PC-3 (cell line): Measurements from ENCODE around the gene PHF2.

ENCODE experiments used
- EZH2 ChIP-seq: fragments of 300-600 bp; sonication (generic); IDR thresholded peaks from one replicate; pipeline ENCODE4 v1.6.1; 2017; ENCODE audit warnings: antibody characterized with exemption, mild to moderate bottlenecking, low read length; ENCODE audit not compliant: unreplicated experiment
- EZH2phosphoT487 ChIP-seq: fragments of 300-600 bp; sonication (generic); IDR thresholded peaks from 2 replicates; pipeline ENCODE4 v1.6.1; 2018; ENCODE audit warnings: mild to moderate bottlenecking, antibody characterized with exemption, low read length, borderline replicate concordance
- TF ChIP-seq, protein P1 (sequence below): fragments of 300-600 bp; sonication (generic); conservative IDR thresholded peaks from 2 replicates; pipeline ENCODE4 v1.5.1; 2017; ENCODE audit warnings: antibody characterized with exemption, low read depth, mild to moderate bottlenecking, low read length

DNA sequence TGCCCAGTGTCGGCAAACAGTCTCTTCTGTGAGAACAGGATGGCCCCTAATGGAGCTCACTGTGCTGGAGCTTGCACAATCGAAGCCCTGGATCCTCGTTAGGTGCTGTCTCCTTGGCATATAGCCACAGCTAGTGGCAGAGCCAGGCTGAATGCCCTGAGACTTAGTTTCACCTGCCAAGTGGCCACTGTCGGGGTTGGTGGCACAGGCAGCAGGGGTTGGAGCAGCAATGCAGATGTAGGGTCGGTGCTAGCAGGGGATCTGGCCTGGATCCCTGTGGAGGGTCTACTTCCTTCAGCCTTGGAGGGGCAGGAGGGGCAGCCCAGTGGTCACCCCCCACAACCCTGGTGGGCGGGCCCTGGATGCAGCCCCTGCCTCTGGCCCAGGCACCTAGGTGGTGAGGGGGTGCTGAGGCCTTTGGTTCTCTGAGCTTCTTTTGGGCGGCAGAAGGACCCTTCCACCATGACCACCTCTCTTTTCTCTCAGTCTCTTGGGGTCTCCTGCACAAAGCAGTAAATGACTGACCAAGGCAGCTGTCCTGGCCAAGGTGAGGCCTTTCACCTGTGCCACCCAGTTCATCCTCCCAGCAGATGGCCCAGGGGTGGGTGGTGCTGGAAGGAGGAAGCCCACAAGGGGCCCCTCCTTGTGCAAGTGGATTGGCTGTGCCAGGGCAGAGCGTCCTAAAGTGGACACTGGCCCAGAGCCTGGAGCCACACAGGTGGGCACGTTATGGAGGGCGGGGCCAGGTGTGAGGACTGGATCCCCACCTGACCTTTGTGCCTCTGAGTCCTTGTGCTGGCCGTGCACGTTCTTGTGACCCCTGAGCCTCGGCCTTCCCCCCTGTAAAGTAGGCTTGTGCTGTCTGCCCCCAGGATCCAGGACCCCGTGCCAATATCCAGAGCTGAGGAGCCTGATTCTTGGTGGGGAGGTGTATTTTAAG lies 44.8 kb downstream of the PHF2 start:
- TF ChIP-seq, protein P1, sequence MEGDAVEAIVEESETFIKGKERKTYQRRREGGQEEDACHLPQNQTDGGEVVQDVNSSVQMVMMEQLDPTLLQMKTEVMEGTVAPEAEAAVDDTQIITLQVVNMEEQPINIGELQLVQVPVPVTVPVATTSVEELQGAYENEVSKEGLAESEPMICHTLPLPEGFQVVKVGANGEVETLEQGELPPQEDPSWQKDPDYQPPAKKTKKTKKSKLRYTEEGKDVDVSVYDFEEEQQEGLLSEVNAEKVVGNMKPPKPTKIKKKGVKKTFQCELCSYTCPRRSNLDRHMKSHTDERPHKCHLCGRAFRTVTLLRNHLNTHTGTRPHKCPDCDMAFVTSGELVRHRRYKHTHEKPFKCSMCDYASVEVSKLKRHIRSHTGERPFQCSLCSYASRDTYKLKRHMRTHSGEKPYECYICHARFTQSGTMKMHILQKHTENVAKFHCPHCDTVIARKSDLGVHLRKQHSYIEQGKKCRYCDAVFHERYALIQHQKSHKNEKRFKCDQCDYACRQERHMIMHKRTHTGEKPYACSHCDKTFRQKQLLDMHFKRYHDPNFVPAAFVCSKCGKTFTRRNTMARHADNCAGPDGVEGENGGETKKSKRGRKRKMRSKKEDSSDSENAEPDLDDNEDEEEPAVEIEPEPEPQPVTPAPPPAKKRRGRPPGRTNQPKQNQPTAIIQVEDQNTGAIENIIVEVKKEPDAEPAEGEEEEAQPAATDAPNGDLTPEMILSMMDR: no peak
- no peak for TF ChIP-seq EZH2
- TF ChIP-seq EZH2phosphoT487: no peak
